ENCODE data around the gene PPM1L.

DNA sequence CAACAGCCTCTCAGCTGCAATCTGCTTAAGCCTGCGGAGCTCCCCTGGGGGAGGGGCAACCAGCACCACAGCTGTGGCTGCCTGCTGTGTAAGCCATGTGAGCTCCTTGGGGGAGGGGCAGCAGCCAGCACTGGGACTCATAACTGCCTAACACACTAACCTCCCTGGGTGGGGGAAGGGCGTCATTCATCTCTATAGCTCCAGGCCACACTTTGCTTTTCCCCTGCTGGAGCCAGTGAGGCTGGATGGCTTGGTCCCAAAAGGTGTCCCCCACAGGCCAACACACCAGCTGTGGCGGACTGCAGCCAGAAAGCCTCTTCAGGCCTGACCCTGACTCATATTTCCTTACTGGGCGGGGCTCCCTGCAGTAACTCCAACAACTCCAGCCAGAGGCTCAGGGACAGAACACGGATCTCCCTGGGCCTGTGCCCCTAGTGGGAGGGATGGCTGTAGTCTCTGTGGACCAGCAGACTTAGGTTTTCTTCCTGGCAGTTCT lies 129.8 kb downstream of the PPM1L start:
- TF ChIP-seq POLR2A (IDR thresholded peaks at IDR 0.05; ENCODE audit: low read length): no peak
- no peak for TF ChIP-seq GATA1 (IDR thresholded peaks at IDR 0.05; ENCODE audit: low read depth, low read length)

Data from erythroblast (primary cell).